GM19438 (cell line): ENCODE results near the gene STK32B.

Experiments used
- ATAC-seq: cut with Tn5 transposase; IDR thresholded peaks from one replicate; pipeline ENCODE4 v1.9.1; 2021; ENCODE audit warnings: low read depth; ENCODE audit not compliant: unreplicated experiment

STK32B gene

GRCh38 chr4:5379895-5380294 is 328.6 kb downstream of the STK32B start:
- no peak for ATAC-seq

GRCh38 chr4:5381961-5382441 is 330.7 kb downstream of the STK32B start:
- ATAC-seq = no peak

- ATAC-seq = no peak
These were observed 332.1 kb downstream of the STK32B start for GRCh38 chr4:5383191-5383980.

- ATAC-seq = no peak
These were observed 334.5 kb downstream of the STK32B start for GRCh38 chr4:5385741-5386311.

GRCh38 chr4:5386921-5387320 is 335.6 kb downstream of the STK32B start:
- no peak for ATAC-seq

GRCh38 chr4:5387457-5387856 is 336.2 kb downstream of the STK32B start:
- no peak for ATAC-seq

- no peak for ATAC-seq
These were observed 338.6 kb downstream of the STK32B start for GRCh38 chr4:5389756-5390310.

- ATAC-seq = no peak
These were observed 340.2 kb downstream of the STK32B start for GRCh38 chr4:5391492-5391891.

GRCh38 chr4:5393911-5394513 is 342.7 kb downstream of the STK32B start:
- no peak for ATAC-seq

- no peak for ATAC-seq
These were observed 344.5 kb downstream of the STK32B start for GRCh38 chr4:5395781-5396180.

GRCh38 chr4:5398056-5398455 is 346.8 kb downstream of the STK32B start:
- no peak for ATAC-seq

- ATAC-seq = no peak
These were observed 347.8 kb downstream of the STK32B start for GRCh38 chr4:5399124-5399523.

GRCh38 chr4:5399790-5400421 is 348.6 kb downstream of the STK32B start:
- no peak for ATAC-seq

- no peak for ATAC-seq
These were observed 352.6 kb downstream of the STK32B start for GRCh38 chr4:5403746-5404497.

GRCh38 chr4:5409237-5409636 is 358.0 kb downstream of the STK32B start:
- ATAC-seq = no peak

- no peak for ATAC-seq
These were observed 358.8 kb downstream of the STK32B start for GRCh38 chr4:5409972-5410618.

GRCh38 chr4:5412296-5412695 is 361.0 kb downstream of the STK32B start:
- no peak for ATAC-seq

GRCh38 chr4:5412751-5413150 is 361.5 kb downstream of the STK32B start:
- ATAC-seq = no peak

- peak; percentile 58 for ATAC-seq
These were observed 365.4 kb downstream of the STK32B start for GRCh38 chr4:5416637-5417036.

- ATAC-seq = no peak
These were observed 369.0 kb downstream of the STK32B start for GRCh38 chr4:5420266-5420665.
